Osteocyte (in vitro differentiated cells): Measurements from ENCODE around the gene BORCS5. TPM values are rescaled to one million over a fixed set of nuclear protein-coding genes. Genes with fewer than 3 reads are reported as not detected.

ENCODE experiments used
- DNase-seq: peaks from one replicate; pipeline ENCODE4 v3.0.0; 2021; ENCODE audit warnings: mixed read lengths; ENCODE audit not compliant: unreplicated experiment; ENCODE audit errors: extremely low spot score
- H3K27ac Mint-ChIP-seq: one replicate; pipeline ENCODE4 v1.8.0; 2021; ENCODE audit warnings: mild to moderate bottlenecking, mixed read lengths; ENCODE audit not compliant: unreplicated experiment
- H3K27me3 Mint-ChIP-seq: one replicate; pipeline ENCODE4 v1.8.0; 2021; ENCODE audit warnings: mixed read lengths; ENCODE audit not compliant: unreplicated experiment
- H3K36me3 Mint-ChIP-seq: one replicate; pipeline ENCODE4 v1.8.0; 2021; ENCODE audit warnings: mixed read lengths; ENCODE audit not compliant: unreplicated experiment
- H3K4me1 Mint-ChIP-seq: one replicate; pipeline ENCODE4 v1.8.0; 2021; ENCODE audit warnings: mixed read lengths; ENCODE audit not compliant: unreplicated experiment
- H3K4me3 Mint-ChIP-seq: one replicate; pipeline ENCODE4 v1.8.0; 2021; ENCODE audit warnings: mild to moderate bottlenecking, moderate library complexity, mixed read lengths; ENCODE audit not compliant: unreplicated experiment
- H3K9me3 Mint-ChIP-seq: one replicate; pipeline ENCODE4 v1.8.0; 2021; ENCODE audit warnings: mixed read lengths; ENCODE audit not compliant: unreplicated experiment
- total RNA-seq: library from RNA; stranded (reverse); gene quantifications from 2 replicates; pipeline ENCODE4 v1.2.1, GENCODE V29; 2021
- TF ChIP-seq, protein P1 (sequence below): fragments of 200-600 bp; sonication (generic); IDR thresholded peaks from 2 replicates; pipeline ENCODE4 v1.5.0; 2021; ENCODE audit warnings: antibody characterized with exemption, mild to moderate bottlenecking, moderate library complexity

BORCS5 gene
- total RNA-seq, 1 donor from 2014 or later, result 16.7 TPM

DNA sequence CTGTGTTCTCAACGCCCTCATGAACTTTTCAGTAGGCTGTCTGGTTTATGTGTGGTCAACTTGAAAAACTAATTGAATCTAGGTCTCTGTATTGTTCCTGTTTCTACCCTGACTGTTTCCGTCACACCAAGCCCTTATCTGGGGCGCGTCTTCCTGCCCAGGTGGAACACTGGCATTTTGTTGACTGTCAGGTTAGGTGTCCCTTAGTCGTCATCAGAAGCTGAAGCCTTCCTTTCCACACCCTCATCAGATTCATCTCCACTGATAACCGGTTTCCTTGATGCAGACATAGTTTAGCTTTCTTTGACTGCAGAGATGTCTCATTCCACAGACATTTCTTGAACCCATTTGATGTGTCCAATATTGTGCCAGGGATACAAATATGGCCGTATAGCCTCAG is 109.3 kb downstream of the BORCS5 start:
- TF ChIP-seq, protein P1, sequence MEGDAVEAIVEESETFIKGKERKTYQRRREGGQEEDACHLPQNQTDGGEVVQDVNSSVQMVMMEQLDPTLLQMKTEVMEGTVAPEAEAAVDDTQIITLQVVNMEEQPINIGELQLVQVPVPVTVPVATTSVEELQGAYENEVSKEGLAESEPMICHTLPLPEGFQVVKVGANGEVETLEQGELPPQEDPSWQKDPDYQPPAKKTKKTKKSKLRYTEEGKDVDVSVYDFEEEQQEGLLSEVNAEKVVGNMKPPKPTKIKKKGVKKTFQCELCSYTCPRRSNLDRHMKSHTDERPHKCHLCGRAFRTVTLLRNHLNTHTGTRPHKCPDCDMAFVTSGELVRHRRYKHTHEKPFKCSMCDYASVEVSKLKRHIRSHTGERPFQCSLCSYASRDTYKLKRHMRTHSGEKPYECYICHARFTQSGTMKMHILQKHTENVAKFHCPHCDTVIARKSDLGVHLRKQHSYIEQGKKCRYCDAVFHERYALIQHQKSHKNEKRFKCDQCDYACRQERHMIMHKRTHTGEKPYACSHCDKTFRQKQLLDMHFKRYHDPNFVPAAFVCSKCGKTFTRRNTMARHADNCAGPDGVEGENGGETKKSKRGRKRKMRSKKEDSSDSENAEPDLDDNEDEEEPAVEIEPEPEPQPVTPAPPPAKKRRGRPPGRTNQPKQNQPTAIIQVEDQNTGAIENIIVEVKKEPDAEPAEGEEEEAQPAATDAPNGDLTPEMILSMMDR, result no peak
- Mint-ChIP-seq H3K27ac (no peak overlapping the region), H3K36me3 (peaks cover 32% of the 10 kb centered on the region), H3K9me3 (no peaks in the 10 kb centered on the region), H3K4me1 (peaks cover 9% of the 10 kb centered on the region), H3K4me3 (no peak overlapping the region), H3K27me3 (no peaks in the 10 kb centered on the region)
- no peak for DNase-seq

DNA sequence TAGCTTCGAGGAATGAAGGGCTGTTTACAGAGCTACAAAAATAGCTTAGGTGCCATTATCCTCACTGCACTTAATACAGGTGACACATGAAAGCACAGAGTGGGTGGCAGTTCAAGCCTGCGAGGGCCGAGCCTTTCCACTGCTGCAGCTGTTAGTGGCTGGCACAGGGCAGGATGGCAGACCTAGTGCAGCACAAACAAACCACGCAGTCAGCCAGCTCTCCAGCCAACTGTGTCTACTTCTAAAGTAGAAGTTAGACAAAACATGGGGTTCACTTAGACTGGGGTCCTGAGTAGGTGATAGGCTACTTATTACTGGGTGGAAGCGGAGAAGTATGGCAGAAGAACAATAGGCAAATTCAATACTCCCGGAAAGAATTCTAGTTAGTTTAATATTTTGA is 110.4 kb downstream of the BORCS5 start:
- no peak for DNase-seq
- TF ChIP-seq, protein P1, result no peak
- no peaks in the 10 kb centered on the region for H3K27me3 Mint-ChIP-seq
- peaks cover 32% of the 10 kb centered on the region for H3K36me3 Mint-ChIP-seq
- no peaks in the 10 kb centered on the region for H3K9me3 Mint-ChIP-seq
- no peak overlapping the region for H3K27ac Mint-ChIP-seq
- H3K4me3 Mint-ChIP-seq, result no peak overlapping the region
- H3K4me1 Mint-ChIP-seq, result peaks cover 9% of the 10 kb centered on the region

DNA sequence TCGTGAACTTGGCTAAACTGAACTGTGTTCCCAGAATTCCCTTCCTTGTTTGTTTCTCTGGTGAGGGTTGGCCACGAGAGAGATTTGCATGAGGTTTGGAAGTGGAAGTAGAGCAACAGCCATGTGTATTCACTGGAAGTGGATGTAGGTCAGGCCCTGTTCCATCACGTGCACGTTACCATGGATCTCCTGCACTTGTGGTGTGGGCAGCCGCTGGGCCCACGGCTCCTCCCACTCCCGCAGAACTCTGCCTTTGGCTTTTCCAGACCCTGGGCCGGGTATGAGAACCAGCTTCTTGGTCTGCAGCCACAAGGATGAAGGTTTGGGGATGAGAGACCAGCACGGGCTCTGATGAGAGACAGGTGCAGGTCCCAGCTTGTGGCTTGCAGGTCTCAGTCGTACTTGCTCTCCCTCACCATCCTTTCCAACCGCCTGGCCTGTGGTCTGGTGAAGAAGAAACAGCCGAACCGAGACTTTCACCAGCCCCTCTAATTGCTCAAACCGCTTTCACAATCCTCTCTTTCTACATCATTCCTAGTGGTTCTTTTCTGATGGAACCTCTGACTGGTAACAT is 110.9 kb downstream of the BORCS5 start:
- H3K9me3 Mint-ChIP-seq, result no peaks in the 10 kb centered on the region
- peaks cover 9% of the 10 kb centered on the region for H3K4me1 Mint-ChIP-seq
- H3K36me3 Mint-ChIP-seq, result peaks cover 32% of the 10 kb centered on the region
- no peak for DNase-seq
- no peaks in the 10 kb centered on the region for H3K27me3 Mint-ChIP-seq
- TF ChIP-seq, protein P1, result no peak
- H3K4me3 Mint-ChIP-seq, result no peak overlapping the region
- no peak overlapping the region for H3K27ac Mint-ChIP-seq

DNA sequence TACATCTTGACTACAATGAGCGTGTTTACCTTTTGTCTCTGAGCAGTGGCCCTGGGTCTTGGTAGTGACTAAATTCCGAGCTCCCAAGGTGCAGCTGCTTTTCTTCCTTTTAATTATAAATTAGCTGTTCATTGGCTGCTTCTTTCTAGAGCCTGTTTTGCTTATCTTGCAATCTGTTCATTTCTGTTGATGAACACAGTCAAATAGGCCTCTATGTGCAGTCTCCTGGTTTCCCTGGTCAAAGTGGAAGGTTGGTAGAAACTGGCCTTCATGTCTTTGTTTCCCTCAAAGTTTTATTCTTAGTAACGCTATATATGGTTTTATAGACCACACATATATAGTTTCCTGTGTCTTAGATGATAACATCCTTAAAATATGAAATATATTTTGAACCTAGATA is 111.7 kb downstream of the BORCS5 start:
- H3K9me3 Mint-ChIP-seq, result no peaks in the 10 kb centered on the region
- no peak for DNase-seq
- no peaks in the 10 kb centered on the region for H3K27me3 Mint-ChIP-seq
- H3K4me1 Mint-ChIP-seq, result peaks cover 9% of the 10 kb centered on the region
- TF ChIP-seq, protein P1, result no peak
- no peak overlapping the region for H3K4me3 Mint-ChIP-seq
- H3K36me3 Mint-ChIP-seq, result peaks cover 35% of the 10 kb centered on the region
- H3K27ac Mint-ChIP-seq, result no peak overlapping the region

DNA sequence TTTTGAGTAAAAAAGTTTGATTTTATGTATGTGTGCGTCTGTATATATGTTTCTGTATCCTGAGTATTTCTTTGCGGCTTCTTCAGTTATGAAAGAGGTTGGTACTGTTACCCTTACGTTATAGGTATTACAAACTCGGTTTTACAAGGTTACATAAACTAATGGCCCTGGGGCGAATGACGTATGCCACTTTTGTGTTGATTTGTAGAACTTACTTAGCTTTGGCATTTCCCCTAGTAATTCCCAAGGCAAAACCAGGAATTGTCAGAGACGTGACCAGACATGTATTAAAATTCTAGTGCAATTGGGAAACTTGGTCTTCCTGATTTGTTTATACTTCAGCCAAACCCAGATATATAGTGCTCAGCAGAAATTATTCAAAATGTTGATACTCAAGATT is 112.5 kb downstream of the BORCS5 start:
- Mint-ChIP-seq H3K9me3 (no peaks in the 10 kb centered on the region), H3K4me3 (no peak overlapping the region), H3K36me3 (peaks cover 37% of the 10 kb centered on the region), H3K27ac (no peak overlapping the region), H3K27me3 (no peaks in the 10 kb centered on the region), H3K4me1 (peaks cover 9% of the 10 kb centered on the region)
- no peak for DNase-seq
- TF ChIP-seq, protein P1, result no peak
